Stimulated activated CD4-positive, alpha-beta T cell treated with anti-CD3 and anti-CD28 coated beads, Interleukin-4, amount 100 ng/mL, for 1 hour (primary cell): ENCODE measurements around the gene CASTOR1.

Source experiments
- DNase-seq: peaks from one replicate; pipeline ENCODE4 v3.0.0-alpha.2; 2020

CASTOR1 gene

DNA sequence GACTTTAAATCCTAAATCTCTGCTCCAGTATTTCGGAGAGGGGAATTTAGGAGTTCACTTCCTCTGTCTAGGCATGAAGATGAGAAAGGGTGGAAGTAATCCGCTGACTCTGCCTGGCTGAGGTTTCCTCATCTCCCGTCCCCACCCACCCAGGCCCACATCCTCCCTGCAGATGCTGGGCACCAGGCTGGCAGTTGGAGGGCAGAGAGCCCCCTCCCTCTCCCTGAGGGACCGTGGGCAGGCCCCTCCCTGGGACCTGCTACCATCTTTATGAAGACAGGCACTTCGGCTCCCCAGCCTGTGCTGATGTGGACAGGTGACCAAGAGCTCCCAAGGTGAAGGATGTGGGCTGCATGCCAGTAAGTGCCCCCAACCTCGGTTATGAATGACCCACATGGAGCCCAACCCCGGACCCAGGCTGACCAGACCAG, 6.7 kb downstream of the CASTOR1 start:
- DNase-seq = no peak

DNA sequence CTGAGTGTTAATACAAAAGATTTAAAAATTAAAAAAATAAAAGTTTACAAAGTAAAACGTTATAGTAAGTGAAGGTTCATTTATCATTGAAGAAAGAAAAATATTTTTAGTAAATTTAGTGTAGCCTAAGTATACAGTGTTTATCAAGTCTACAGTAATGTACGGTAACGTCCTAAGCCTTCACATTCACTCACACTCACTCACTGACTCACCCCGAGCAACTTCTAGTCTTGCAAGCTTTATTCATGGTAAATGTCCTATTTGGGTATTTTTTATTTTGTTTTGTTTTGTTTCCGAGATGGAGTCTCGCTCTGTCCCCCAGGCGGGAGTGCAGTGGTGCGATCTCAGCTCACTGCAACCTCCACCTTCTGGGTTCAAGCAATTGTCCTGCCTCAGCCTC, 8.8 kb downstream of the CASTOR1 start:
- no peak for DNase-seq

DNA sequence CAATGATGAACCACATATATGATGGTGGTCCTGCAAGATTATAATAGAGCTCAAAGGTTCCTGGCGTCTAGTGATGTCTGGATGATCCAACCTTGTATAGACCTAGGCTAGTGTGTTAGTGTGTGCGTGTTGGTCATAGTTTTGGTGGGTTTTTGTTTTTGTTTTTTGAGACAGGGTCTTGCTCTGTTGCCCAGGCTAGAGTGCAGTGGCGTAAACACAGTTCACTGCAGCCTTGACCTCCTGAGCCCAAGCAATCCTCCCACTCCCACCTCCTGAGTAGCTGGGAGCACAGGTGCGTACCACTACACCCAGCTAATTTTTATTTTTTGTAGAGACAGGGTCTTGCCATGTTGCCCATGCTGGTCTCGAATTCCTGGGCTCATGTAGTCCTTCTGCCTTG, 9.4 kb downstream of the CASTOR1 start:
- no peak for DNase-seq

DNA sequence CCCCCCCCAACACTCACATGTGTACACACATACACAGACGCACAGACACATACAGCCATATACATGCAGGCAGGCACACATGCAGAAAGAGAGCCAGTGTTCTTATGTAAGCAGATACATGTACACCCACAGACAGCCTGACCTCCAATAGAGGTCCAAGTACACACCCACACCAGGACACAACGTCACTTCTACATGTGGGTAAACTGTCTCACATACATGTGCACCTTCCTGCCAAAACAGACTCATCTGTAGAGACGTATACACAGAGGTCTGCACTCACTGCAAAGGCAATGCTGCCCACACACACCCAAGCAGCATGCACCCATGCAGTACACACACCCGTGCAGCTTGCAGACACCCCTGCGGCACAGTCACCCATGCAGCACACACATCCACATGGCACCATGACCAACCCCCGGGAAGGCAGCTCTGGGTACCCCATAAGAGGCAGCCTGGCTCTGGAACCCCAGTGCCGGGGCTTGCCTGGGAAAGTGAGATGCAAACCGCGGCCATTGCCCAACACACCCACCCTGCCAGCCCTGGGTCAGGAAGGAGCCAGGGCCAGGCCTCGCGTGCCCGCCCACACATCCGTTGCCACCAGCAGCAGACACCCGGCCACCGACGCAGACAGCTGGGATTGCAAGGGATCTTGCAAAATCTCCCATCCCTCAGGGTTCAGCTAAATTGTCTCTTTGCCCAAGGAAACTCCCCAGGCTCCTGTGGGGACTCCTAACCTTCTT, 10.1 kb downstream of the CASTOR1 start:
- DNase-seq = no peak

DNA sequence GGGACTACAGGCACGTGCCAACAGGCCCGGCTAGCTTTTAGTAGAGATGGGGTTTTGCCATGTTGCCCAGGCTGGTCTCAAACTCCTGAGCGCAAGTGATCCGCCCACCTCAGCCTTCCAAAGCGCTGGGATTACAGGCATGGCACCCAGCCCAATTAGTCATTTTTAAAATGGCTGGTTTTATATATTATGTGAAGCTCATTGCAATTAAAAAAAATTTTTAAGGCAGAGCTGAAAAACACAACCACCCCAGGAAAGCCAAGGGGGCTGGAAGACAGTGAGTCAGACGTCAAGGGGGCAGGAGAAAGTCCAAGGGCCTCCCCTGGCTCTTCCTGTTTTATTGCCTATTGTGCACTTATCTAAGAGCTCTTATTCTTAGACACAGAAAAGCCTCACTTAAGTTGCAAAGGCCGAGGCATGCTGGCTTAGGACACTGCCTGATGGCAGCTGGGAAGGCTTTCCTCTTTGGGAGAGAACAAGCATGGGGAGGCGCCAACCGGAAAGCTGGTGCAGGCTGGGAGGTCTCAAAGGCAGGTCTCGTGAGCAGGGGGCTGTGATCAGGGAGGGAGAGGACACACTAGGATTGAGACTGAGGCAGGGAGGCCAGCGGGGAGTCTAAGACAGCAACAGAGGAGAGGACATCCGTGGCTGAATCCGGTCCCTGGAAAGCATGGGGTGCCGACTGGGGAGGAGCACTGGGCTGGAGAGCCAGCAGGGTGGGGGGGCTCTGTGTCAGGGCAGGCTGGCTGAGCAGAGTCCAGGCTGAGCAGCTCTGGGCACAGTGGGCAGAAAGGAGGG, 11.6 kb downstream of the CASTOR1 start:
- no peak for DNase-seq

DNA sequence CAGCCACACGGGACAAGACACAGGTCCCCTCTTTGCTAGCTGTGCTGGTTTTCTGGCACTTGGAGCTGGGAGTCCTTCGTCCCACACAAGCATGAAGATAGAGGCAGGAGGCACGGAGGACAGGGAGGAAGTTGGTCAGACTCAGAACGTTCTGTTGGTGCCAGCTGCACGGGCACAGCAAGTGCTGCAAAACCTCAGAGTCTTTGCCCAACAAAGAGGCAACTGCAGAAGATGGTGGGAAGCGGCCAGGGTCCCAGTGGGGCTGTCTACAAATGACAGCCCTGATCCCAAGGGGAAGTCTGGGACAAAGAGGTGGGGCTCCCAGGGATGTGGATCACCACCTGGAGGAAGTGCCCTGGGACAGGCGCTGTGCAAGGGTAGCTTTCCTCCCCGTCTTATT, 13.3 kb downstream of the CASTOR1 start:
- DNase-seq = no peak

DNA sequence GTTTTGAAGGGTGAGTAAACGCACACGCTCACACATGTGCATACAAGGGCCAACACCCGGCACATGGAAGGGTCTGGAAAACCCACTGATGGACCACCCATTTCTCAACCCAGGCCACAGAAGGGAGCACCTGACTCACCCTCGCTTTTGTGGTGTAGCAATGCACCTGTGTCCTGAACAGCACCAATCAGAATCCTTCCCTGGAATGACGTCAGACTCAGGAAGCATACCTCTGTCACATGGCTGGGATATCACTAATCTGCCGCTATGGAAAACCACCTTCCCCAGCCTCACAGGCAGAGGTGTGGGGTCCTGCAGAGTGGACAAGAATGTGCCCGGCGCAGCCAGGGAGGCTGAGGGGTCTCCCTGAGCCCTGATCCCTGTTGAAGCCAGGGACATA, 13.7 kb downstream of the CASTOR1 start:
- no peak for DNase-seq

DNA sequence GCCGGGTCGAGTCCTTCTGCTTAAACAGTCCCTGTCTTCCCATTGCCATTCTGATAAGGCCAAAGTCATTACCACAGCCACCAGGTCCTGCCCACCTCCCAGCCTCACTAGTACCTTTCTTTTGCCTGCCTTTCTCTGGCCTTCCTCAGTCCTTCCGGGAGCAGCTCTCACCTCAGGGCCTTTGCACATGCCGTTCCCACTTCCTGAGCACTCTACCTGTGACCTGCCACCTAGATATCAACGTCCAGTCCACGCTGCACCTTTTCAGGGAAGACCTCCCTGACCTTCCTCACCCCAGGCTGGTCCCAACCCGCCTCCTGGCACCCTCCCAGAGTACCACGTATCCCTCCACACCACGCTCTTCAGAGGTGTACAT, 14.9 kb downstream of the CASTOR1 start:
- DNase-seq = no peak

DNA sequence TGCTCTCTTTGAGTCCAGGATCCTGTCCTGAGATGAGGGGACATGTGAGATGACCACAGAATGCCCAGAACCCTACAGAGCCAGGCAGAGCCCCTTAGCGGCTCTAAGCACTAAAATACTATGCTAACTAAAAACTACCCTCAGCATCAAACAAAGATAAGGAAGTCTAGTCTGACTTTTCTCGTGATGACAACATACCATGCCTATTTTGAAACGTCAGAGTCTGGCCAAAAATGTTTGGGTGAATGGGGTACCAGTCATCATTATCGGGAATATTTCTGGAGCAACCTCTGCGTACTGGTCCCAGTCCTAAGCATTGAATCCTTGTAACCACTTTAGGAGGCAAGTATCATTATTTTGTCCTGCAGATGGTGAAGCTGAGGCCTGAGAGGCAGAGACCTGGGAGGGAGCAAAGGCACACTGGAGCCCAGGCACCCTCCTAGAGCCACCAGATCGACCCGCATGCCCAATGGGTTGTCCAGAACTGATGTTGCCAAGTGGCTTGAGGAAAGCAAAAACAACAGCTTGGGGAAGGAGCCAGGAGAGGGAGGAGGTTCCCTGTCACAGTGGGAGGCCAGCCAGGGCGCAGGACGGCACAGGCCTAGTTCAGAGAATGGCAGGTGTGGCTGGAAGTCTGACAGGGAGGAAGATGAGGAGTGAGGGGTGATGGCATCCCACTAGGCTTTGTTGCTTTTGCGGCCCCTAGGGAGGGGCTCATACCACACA, 15.4 kb downstream of the CASTOR1 start:
- no peak for DNase-seq

DNA sequence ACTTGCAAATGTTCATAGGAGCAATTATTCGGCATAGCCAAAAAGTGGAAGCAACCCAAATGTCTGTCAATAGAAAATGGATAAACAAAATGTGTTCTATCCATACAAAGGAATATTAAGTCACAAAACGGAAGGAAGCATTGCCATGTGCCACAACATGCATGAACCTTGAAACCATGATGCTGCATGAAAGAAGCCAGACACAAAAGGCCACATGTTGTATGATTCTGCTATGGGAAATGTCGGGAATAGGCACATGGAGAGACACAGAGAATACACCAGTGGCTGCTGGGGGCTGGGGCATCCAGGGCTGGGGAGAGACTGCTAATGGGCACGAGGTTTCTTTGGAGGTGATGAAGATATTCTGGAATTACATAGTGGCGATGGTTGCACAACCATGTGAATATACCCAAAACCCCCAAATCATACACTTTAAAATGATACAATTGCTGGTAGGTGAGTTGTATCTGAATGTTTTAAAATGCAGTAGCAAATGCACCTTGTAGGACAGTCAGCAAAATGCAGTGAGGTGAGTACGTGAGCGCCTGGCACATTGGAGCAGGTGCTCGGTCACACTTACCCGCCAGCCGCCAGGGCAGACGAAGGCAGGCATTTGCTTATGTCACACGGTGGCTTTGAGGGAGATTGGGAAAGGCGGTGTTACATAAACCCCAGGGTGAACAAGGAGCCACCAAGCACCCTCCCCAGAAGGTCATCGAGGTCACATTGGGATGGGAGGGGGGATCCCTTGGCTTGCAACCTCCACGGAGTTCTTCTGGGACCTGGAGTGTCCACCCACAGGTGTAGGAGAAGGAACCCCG, 16.3 kb downstream of the CASTOR1 start:
- DNase-seq = no peak

DNA sequence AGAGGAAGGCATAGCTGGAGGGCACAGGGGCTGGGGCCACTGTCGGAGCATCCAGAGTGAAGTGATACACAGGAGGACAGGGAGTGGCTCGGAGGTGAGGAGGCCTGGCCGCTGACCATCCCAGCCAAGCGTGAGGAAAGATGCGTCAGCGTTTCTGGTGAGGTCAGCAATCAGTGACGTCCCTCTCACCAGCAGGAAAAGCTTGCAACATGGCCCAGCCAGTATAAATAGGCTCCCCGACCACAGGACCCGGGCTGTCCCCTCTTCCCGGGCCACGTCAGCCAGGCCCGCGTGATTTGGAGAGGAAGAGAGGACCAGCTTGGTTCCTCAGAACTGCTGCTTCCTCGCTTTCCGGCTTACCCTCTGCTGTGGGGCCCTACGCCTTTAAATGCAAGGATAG, 18.5 kb downstream of the CASTOR1 start:
- no peak for DNase-seq

DNA sequence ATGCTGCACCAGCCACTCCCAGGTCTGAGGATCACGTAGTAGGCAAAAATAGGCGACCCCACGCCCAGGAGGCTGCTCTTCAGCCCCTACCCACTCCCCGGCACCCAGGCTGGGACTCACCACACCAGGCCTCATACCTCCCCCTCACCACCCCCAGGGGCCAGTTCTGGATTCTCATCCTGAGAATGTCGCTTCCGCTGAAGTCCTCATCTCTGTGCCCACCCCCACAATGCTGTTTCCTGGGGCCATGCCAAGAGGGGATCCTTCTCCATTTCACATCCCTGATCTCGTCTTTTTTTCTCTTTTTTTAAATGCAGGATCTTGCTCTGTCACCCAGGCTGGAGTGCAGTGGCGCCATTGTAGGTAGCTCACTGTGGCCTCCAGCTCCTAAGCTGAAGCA, 21.0 kb downstream of the CASTOR1 start:
- DNase-seq = no peak

DNA sequence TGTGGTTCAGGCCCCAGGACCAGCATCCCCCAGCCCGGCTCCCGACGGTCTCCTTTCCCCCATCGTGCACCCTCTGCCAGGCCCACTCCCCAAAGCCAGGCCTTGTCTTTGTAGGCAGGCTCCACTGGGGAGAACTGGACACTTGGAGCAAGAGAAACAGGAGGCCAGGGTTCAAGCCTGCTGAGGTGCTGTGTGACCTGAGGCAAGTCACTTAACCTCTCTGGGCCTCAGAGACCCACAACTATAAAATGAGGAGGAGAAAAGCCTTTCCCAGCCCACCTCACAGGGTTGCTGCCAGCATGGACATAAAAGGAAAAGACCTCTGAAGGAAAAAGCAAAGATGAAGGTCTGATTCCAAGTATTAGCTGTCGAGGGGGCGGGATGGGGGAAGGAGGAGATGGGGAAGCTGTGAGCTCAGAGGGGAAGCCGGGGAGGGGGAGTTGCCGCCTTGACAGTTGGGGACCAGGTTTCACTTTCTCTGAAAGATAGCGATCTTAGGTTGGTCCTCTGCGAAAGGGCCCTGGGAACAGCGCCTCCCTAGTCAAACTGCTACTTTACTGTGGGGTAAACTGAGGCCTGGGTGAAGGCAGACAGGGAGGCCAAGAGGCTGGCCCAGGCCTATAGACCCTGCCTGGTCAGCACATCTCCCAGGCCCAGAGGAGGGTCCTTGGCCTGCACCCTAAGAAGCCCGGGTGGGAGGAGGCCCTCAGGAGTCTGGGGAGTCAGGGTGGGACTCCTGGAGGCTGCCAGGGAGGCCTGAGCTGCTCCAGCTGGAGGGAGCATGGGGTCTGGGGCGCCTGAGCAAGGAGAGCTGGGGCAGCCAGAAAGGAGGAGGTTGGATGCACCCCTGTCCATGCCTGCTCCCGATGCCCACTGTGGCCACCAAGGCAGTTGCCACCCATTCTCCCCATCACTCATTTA, 21.7 kb downstream of the CASTOR1 start:
- DNase-seq = peak; percentile 43

DNA sequence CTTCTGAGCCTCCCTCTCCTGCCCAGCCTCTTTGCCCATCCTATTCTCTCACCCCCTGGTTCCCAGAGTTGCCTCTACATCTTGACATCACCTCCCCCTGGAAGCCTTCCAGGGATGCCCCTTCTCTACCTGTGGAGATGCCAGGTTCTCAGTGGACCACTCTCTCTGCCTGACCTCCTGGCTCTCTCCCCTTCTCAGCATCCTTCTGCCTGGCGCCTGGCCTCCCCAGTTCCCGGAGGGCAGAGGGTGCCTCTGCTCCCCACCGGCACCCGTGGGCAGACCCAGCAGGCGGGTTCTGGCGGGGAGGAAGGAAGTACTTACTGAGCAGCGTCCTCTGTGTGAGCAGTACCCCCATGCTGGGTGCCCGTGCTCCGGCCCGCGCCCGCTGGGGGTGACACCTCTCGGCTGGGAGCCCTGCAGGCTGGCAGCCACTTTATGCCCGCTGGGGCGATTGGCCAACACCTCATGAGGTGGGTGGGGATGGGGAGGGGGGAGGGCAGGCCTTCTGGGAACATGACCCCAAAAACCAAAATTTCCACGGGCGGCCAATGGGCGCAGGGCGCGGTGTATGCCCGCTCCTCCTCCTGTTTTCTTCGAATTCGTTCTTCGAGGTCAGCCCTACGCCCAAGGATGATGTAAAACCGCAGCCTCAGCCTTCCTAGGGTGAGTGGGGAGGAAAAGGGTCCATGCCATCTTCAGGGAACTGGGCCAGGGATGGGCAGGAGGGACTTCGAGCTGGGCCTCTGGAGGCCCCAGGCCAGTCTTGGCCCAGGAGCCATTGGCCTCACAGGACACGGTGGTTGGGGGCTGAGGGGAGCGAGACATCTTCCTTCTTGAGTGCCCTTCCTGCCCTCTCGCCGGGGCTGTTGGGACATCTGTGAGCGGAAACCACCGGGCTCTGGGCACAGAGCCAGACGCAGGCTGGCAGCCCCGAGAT, 22.6 kb downstream of the CASTOR1 start, which contains the start of gene OSM:
OSM (minus strand) TSS at position 407 of the 937 bp plus-strand sequence; CDS start at position 355, 52 bp downstream.
- peak; percentile 54 for DNase-seq

DNA sequence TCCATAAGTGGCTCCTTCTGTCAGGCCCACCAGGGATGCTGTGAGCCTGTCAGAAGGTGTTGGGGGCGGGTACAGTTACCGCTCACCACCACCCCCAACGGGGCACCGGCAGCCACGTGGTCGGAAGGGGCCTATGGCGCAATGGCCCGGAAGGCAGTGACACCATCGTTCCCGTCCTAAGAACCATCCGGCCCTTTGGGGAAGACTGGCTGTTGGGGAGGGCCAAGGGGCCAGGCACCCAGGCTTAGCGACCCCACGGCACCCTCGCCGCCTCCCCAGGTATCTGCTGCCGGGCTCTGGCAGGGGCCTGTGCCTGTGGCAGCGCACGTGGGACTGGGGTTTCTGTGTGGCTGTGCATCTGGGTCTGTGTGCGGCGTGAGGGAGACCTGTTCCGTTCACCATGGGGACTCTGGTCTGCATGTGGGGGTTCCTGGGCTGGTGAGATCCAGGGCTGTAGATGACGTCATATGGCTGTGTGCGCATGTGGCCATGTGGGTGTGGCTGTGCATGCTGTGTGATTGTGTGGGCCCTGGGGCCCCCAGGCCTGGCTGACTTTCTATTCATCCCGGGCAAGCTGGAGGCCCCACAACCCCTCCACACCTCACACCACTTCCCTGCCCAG, 23.4 kb downstream of the CASTOR1 start:
- DNase-seq = peak; percentile 84

DNA sequence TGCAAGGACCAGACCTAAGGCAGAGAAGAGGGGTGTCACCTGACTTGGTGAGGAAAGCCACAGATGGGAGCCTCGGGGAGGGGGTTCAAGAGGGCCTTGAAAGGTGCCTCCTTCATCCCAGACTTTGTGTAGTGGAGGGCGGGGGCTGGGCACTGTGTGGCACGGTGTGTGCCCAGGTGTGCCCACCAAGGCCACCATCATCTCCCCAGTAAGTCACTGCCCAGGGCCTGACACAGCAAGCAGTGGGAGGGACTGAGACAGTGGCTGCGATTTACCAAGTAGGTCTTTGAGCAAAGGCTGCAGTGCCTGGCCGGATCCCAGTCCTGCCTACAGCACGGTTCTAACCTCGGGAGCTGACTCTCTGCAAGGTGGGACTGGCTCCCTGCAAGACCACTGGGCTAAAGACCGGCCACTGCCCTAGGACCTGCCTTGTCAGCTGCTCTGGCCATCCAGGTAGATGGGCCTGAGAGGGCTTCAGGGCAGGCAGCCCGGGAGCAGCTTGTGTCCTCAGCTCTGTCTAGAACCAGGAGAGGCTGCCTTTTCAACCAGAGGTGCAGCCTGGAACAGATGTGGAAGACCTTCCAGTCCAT, 24.1 kb downstream of the CASTOR1 start:
- DNase-seq = no peak

DNA sequence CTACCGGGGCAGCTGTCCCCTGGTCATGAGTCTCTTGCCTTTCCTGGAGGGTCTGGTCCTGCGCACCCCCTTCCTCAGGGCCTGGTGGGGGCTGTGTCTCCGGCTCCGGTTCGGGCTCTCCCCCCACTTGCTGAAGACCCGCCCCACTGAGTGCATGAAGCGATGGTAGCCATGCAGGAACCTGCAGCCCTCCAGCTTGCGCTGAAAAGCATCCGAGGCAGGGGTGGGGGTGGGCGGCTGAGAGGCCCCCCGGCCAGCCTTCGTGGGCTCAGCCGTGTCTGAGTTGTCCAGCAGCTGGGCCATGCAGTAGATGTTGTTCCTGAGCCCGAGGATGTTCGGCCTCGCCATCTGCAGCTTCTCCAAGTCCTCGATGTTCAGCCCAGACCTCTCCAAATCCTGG, 25.4 kb downstream of the CASTOR1 start:
- DNase-seq = no peak

DNA sequence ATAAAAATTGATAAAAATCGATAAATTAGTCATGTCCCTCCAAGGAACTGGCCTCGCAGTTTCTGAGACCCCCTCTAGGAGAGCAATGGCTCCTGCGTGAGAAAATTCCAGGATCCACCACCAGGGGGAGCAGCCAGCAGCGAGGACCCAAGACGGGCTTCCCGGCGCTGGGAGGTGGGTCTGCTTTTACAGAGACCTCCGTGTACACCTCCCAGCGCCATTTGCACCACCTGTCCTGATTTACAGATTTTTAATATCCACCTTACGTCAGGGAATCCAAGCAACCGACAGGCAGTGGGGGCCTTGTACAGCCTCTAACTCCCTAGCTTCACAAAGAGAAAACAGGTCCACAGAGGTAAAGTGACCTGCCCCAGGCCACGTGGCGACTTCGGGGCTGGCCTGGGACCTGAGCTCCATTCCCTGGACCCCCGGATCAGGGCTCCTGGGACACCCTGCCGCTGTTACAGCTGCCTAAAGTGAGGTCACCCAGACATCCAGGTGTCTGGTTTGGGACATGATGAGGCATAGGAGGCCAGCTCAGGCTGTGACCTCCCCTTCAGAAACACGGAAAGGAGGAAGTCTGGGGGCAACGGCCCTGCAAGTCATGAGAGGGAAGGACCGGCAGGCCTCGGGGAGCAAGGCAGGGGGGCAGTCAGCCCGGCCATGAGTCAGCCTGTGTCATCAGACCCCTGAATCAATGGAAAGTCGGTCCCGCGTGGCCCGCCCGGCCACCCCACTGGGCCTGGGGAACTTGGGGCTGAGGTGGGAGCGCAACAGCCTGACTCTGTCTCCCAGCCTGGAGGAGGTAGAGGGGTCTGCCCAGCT, 26.2 kb downstream of the CASTOR1 start:
- peak; percentile 81 for DNase-seq

DNA sequence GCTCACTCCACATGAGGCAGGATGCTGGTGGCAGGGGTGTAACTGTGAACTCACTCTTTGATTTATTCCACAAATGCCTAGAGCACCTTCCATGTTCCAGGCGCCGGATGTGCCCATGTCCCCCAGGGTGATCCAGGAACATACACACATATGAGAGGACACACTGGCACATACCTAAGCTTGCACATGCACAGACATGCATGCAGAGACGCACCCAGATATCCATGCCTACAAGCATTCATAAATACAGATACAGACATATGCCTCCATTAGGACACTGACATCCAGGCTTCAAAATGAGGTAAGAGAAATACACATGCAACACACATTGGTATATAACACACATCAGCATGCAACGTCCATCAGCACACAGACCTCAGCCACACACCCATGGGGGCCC, 27.2 kb downstream of the CASTOR1 start:
- DNase-seq = no peak
